ENCODE measurements around the gene NFAT5.

GRCh38 chr16:69621225-69621624 is 55.5 kb downstream of the NFAT5 start:
- TF ChIP-seq, protein P1, sequence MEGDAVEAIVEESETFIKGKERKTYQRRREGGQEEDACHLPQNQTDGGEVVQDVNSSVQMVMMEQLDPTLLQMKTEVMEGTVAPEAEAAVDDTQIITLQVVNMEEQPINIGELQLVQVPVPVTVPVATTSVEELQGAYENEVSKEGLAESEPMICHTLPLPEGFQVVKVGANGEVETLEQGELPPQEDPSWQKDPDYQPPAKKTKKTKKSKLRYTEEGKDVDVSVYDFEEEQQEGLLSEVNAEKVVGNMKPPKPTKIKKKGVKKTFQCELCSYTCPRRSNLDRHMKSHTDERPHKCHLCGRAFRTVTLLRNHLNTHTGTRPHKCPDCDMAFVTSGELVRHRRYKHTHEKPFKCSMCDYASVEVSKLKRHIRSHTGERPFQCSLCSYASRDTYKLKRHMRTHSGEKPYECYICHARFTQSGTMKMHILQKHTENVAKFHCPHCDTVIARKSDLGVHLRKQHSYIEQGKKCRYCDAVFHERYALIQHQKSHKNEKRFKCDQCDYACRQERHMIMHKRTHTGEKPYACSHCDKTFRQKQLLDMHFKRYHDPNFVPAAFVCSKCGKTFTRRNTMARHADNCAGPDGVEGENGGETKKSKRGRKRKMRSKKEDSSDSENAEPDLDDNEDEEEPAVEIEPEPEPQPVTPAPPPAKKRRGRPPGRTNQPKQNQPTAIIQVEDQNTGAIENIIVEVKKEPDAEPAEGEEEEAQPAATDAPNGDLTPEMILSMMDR (IDR thresholded peaks at IDR 0.05) = no peak
- no peak for TF ChIP-seq POLR2A (IDR thresholded peaks at IDR 0.05)
